Measurements from ENCODE around the gene PDE1A. TPM values are rescaled to one million over a fixed set of nuclear protein-coding genes. Genes with fewer than 3 reads are reported as not detected.
"Not testable (repeated sequence)": the region's sequence is repeated elsewhere in the genome, so short reads cannot be mapped to it uniquely, and the experiment has no call there.

Gene PDE1A
- total RNA-seq, 1 experiment from 2014 or later = not detected

DNA sequence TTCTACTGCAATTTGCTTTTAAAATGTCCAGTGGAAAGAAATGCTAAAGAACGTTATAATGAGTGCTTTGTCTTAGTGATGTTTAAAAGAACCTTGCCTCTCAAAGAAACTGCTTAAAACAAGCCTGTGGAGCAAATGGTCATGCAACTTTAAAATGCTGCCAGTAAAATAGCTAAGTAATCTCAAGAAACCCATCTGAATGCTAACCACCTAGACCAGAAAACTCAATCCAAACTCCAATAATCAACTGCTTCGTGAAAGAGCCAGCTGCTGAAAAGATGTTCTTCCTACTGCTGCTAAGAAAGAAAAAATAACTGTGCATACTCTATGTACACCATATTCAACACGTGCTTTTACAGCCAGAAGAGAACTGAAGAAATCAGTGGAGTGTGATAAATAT, 145.6 kb downstream of the PDE1A start:
- Histone ChIP-seq H3K36me3 (ENCODE audit: low read depth, low read length) (no peaks in the 10 kb centered on the region), H3K27ac (ENCODE audit: low read length) (no peak overlapping the region), H3K79me2 (ENCODE audit: low read length) (no peaks in the 10 kb centered on the region), H2AFZ (ENCODE audit: low read length) (no peak overlapping the region), H3K9me3 (ENCODE audit: low read length) (0 out of 2 replicates have a peak, but pooled peaks cover 9% of the 10 kb centered on the region), H4K20me1 (ENCODE audit: low read length) (no peaks in the 10 kb centered on the region), H3K4me2 (ENCODE audit: low read length) (no peak overlapping the region), H3K4me1 (ENCODE audit: insufficient read depth, low read length) (no peaks in the 10 kb centered on the region), H3K27me3 (ENCODE audit: low read length) (no peaks in the 10 kb centered on the region), H3K4me3 (ENCODE audit: low read length) (no peak overlapping the region), H3F3A (ENCODE audit: low read length, unreplicated experiment) (no peaks in the 10 kb centered on the region), H3K9ac (ENCODE audit: low read length) (no peak overlapping the region), H3K9me2 (replicated peaks; ENCODE audit: low read length) (no peaks in the 10 kb centered on the region)
- TF ChIP-seq, protein P1, sequence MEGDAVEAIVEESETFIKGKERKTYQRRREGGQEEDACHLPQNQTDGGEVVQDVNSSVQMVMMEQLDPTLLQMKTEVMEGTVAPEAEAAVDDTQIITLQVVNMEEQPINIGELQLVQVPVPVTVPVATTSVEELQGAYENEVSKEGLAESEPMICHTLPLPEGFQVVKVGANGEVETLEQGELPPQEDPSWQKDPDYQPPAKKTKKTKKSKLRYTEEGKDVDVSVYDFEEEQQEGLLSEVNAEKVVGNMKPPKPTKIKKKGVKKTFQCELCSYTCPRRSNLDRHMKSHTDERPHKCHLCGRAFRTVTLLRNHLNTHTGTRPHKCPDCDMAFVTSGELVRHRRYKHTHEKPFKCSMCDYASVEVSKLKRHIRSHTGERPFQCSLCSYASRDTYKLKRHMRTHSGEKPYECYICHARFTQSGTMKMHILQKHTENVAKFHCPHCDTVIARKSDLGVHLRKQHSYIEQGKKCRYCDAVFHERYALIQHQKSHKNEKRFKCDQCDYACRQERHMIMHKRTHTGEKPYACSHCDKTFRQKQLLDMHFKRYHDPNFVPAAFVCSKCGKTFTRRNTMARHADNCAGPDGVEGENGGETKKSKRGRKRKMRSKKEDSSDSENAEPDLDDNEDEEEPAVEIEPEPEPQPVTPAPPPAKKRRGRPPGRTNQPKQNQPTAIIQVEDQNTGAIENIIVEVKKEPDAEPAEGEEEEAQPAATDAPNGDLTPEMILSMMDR (conservative IDR thresholded peaks at IDR 0.05; ENCODE audit: low read depth, low read length) = no peak
- TF ChIP-seq EZH2 (IDR thresholded peaks at IDR 0.05; ENCODE audit: low read length, unreplicated experiment) = no peak
- TF ChIP-seq EZH2phosphoT487 (IDR thresholded peaks at IDR 0.05; ENCODE audit: borderline replicate concordance, low read length) = no peak
- BruUV-seq (replicated peaks) = no TSS peak
- intact Hi-C loops (cut with micrococcal nuclease) = no loop called here
- DNase-seq (no peak), ATAC-seq (no peak)
- ChIA-PET POLR2A (ENCODE audit: unreplicated experiment) (no interaction called here), CTCF (no interaction called here)

DNA sequence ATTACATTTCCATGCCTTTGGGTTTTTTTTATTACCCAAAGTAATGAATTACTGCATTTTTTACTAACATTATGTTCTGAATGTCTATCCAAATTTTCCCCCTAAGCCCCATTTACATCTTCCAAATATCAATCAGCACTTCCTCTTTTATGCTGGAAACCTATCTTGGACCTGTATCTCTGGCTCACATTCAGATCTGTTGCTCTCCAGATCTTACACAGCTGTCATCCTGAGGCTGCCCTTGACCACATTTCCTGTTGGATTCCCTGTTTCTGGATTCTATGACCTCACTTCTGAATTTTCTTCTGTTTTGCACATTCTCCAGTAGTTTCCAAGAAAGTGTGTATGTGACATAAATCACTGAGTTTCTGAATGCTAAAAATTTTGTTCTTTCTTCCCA, 146.7 kb downstream of the PDE1A start:
- Histone ChIP-seq H3F3A (ENCODE audit: low read length, unreplicated experiment) (no peaks in the 10 kb centered on the region), H3K27ac (ENCODE audit: low read length) (no peak overlapping the region), H3K4me2 (ENCODE audit: low read length) (no peak overlapping the region), H3K9me2 (replicated peaks; ENCODE audit: low read length) (no peaks in the 10 kb centered on the region), H4K20me1 (ENCODE audit: low read length) (no peaks in the 10 kb centered on the region), H3K27me3 (ENCODE audit: low read length) (no peaks in the 10 kb centered on the region), H3K9ac (ENCODE audit: low read length) (no peak overlapping the region), H3K9me3 (ENCODE audit: low read length) (0 out of 2 replicates have a peak, but pooled peaks cover 14% of the 10 kb centered on the region), H3K36me3 (ENCODE audit: low read depth, low read length) (no peaks in the 10 kb centered on the region), H2AFZ (ENCODE audit: low read length) (no peak overlapping the region), H3K79me2 (ENCODE audit: low read length) (no peaks in the 10 kb centered on the region), H3K4me1 (ENCODE audit: insufficient read depth, low read length) (no peaks in the 10 kb centered on the region), H3K4me3 (ENCODE audit: low read length) (no peak overlapping the region)
- no TSS peak for BruUV-seq (replicated peaks)
- intact Hi-C loops (cut with micrococcal nuclease) = no loop called here
- ChIA-PET POLR2A (ENCODE audit: unreplicated experiment) (no interaction called here), CTCF (no interaction called here)
- ATAC-seq (no peak), DNase-seq (no peak)
- TF ChIP-seq EZH2phosphoT487 (IDR thresholded peaks at IDR 0.05; ENCODE audit: borderline replicate concordance, low read length) = no peak
- TF ChIP-seq EZH2 (IDR thresholded peaks at IDR 0.05; ENCODE audit: low read length, unreplicated experiment) = no peak
- TF ChIP-seq, protein P1 (conservative IDR thresholded peaks at IDR 0.05; ENCODE audit: low read depth, low read length) = no peak

DNA sequence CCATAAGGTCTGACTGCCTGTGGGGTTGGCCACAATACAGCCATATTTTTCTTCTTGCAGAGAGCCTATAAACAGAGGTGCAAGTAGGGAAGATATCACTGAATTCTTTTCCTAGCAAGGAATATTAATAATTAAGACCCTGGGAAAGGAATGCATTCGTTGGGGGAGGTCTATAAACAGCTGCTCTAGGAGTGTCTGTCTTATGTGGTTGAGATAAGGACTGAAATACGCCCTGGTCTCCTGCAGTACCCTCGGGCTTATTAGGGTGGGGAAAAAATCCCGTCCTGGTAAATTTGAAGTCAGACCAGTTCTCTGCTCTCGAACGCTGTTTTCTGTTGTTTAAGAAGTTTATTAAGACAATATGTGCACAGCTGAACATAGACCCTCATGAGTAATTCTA, 150.2 kb downstream of the PDE1A start:
- H3K9me3 ChIP-seq (ENCODE audit: low read length) = 0 out of 2 replicates have a peak, but pooled peaks cover 14% of the 10 kb centered on the region
- H3K36me3 ChIP-seq (ENCODE audit: low read depth, low read length); DNase-seq; ATAC-seq; H3K4me2 ChIP-seq (ENCODE audit: low read length); H3F3A ChIP-seq (ENCODE audit: low read length, unreplicated experiment); BruUV-seq (replicated peaks); H4K20me1 ChIP-seq (ENCODE audit: low read length); CTCF ChIA-PET; POLR2A ChIA-PET (ENCODE audit: unreplicated experiment); H3K4me3 ChIP-seq (ENCODE audit: low read length); H3K79me2 ChIP-seq (ENCODE audit: low read length); H3K27ac ChIP-seq (ENCODE audit: low read length); H3K27me3 ChIP-seq (ENCODE audit: low read length); H2AFZ ChIP-seq (ENCODE audit: low read length); intact Hi-C loops (cut with micrococcal nuclease); H3K9me2 ChIP-seq (replicated peaks; ENCODE audit: low read length); H3K9ac ChIP-seq (ENCODE audit: low read length); H3K4me1 ChIP-seq (ENCODE audit: insufficient read depth, low read length): not testable (repeated sequence)

Data from PC-3 (cell line).